CD4-positive, alpha-beta T cell (primary cell): ENCODE data around the gene SIM2. TPM values are rescaled to one million over a fixed set of nuclear protein-coding genes. Genes with fewer than 3 reads are reported as not detected.

Experiments used
- ATAC-seq: fragments of 200-7000 bp; cut with Tn5 transposase; one replicate; pipeline ENCODE4 v1.10.0; 2022; ENCODE audit warnings: mild to moderate bottlenecking; ENCODE audit not compliant: poor library complexity
- CTCF ChIA-PET: fragments of 350-600 bp; sonication (Branson Sonifier 250); formaldehyde crosslinking; loops from one replicate; lab custom pipeline; 2021; ENCODE audit warnings: antibody characterized with exemption, inconsistent platforms; lab: Charles Lee
- POLR2A ChIA-PET: fragments of 350-600 bp; sonication (Branson Sonifier 250); formaldehyde crosslinking; loops from one replicate; lab custom pipeline; 2021; ENCODE audit warnings: antibody characterized with exemption, inconsistent platforms; lab: Charles Lee
- DNase-seq, 14 experiments: peaks; one replicate each; pipeline ENCODE4 v3.0.0-alpha.2; 2013 to 2020; ENCODE audit warnings: mixed read lengths in 2 of 14
- H3K27ac ChIP-seq, 2 donors: one replicate each; pipeline versions ENCODE4 v1.5.1 to v1.7.0; 2013; ENCODE audit warnings: low read length in 2 of 2, low read depth in 1 of 2, mild to moderate bottlenecking in 1 of 2
- H3K27me3 ChIP-seq, 2 experiments: 1 replicate in 1 of 2; 2 replicates in 1 of 2; pipeline versions ENCODE4 v1.6.1 to v1.7.0; 2013; ENCODE audit warnings: low read length in 2 of 2, control low read depth in 1 of 2, mild to moderate bottlenecking in 1 of 2, moderate library complexity in 1 of 2; ENCODE audit not compliant: insufficient read depth in 2 of 2, control insufficient read depth in 1 of 2
- H3K36me3 ChIP-seq: one replicate; pipeline ENCODE4 v1.6.1; 2013; ENCODE audit warnings: low read length, control low read depth; ENCODE audit not compliant: insufficient read depth
- H3K4me1 ChIP-seq: one replicate; pipeline ENCODE4 v1.6.1; 2013; ENCODE audit warnings: low read length, control low read depth; ENCODE audit not compliant: insufficient read depth
- H3K4me3 ChIP-seq: one replicate; pipeline ENCODE4 v1.5.1; 2013; ENCODE audit warnings: mild to moderate bottlenecking, low read length, moderate library complexity
- H3K9me3 ChIP-seq, 2 experiments: 1 replicate in 1 of 2; 2 replicates in 1 of 2; pipeline versions ENCODE4 v1.6.1 to v1.7.0; 2013; ENCODE audit warnings: low read length in 2 of 2, mild to moderate bottlenecking in 2 of 2, control low read depth in 1 of 2, moderate library complexity in 1 of 2; ENCODE audit not compliant: control insufficient read depth in 1 of 2, insufficient read depth in 1 of 2
- H3K27ac Mint-ChIP-seq: one replicate; pipeline ENCODE4 v1.8.0; 2020; ENCODE audit warnings: mixed read lengths
- H3K27me3 Mint-ChIP-seq: one replicate; pipeline ENCODE4 v1.8.0; 2021; ENCODE audit warnings: mixed read lengths
- H3K36me3 Mint-ChIP-seq: one replicate; pipeline ENCODE4 v1.8.0; 2021; ENCODE audit warnings: low read depth, mixed read lengths
- H3K4me1 Mint-ChIP-seq: one replicate; pipeline ENCODE4 v1.8.0; 2021; ENCODE audit warnings: low read depth, mixed read lengths
- H3K4me3 Mint-ChIP-seq: one replicate; pipeline ENCODE4 v1.8.0; 2020; ENCODE audit warnings: mild to moderate bottlenecking, mixed read lengths
- H3K9me3 Mint-ChIP-seq: one replicate; pipeline ENCODE4 v1.8.0; 2020; ENCODE audit warnings: mixed read lengths
- intact Hi-C, 2 experiments: fragments of 100-400 bp; cut with DNase I in 1 of 2; cut with micrococcal nuclease in 1 of 2; formaldehyde crosslinking; loops; one replicate each; pipeline versions ENCODE4 v1.15.1 to v1.9.0; 2023 to 2025; cut with DNase I, micrococcal nuclease
- total RNA-seq, 174 experiments: library from RNA in 2 of 174; stranded (reverse) in 2 of 174; gene quantifications; one replicate each; pipeline ENCODE4 v1.2.3 and lab custom pipeline; 2021 to 2026
- TF ChIP-seq, protein P1 (sequence below): fragments of 200-600 bp; IDR thresholded peaks from one replicate; pipeline ENCODE4 v1.8.0; 2022; ENCODE audit warnings: antibody characterized with exemption, mild to moderate bottlenecking

SIM2 gene
- total RNA-seq, 2 experiments from 2014 or later, result not detected

- Histone ChIP-seq H3K4me1 (no peaks in the 10 kb centered on the region), H3K36me3 (no peaks in the 10 kb centered on the region), H3K27ac (no peak overlapping the region), H3K4me3 (no peak overlapping the region), H3K9me3 (peaks cover 0 to 7% of the 10 kb centered on the region in 2 experiments), H3K27me3 (peaks cover 43 to 52% of the 10 kb centered on the region in 2 experiments)
- H3K27me3 Mint-ChIP-seq, result peaks cover 88% of the 10 kb centered on the region
- H3K9me3 Mint-ChIP-seq, result no peaks in the 10 kb centered on the region
- DNase-seq (no peak), ATAC-seq (no peak)
- ChIA-PET CTCF (no interaction called here), POLR2A (no interaction called here)
- H3K27ac Mint-ChIP-seq, result no peak overlapping the region
- H3K36me3 Mint-ChIP-seq, result no peaks in the 10 kb centered on the region
- H3K4me3 Mint-ChIP-seq, result no peak overlapping the region
- intact Hi-C loops, result no loop called here
- TF ChIP-seq, protein P1, sequence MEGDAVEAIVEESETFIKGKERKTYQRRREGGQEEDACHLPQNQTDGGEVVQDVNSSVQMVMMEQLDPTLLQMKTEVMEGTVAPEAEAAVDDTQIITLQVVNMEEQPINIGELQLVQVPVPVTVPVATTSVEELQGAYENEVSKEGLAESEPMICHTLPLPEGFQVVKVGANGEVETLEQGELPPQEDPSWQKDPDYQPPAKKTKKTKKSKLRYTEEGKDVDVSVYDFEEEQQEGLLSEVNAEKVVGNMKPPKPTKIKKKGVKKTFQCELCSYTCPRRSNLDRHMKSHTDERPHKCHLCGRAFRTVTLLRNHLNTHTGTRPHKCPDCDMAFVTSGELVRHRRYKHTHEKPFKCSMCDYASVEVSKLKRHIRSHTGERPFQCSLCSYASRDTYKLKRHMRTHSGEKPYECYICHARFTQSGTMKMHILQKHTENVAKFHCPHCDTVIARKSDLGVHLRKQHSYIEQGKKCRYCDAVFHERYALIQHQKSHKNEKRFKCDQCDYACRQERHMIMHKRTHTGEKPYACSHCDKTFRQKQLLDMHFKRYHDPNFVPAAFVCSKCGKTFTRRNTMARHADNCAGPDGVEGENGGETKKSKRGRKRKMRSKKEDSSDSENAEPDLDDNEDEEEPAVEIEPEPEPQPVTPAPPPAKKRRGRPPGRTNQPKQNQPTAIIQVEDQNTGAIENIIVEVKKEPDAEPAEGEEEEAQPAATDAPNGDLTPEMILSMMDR, result no peak
- peaks cover under 1% of the 10 kb centered on the region for H3K4me1 Mint-ChIP-seq
Measured at GRCh38 chr21:36686955-36687354, 12.0 kb upstream of the SIM2 start.

GRCh38 chr21:36688324-36688723, 10.6 kb upstream of the SIM2 start:
- no peak overlapping the region for H3K27ac Mint-ChIP-seq
- peaks cover 87% of the 10 kb centered on the region for H3K27me3 Mint-ChIP-seq
- H3K27me3 ChIP-seq, result peaks cover 53 to 66% of the 10 kb centered on the region in 2 experiments
- no peaks in the 10 kb centered on the region for H3K9me3 Mint-ChIP-seq
- H3K4me1 ChIP-seq, result peaks cover 5% of the 10 kb centered on the region
- H3K4me1 Mint-ChIP-seq, result peaks cover 7% of the 10 kb centered on the region
- no peaks in the 10 kb centered on the region for H3K36me3 Mint-ChIP-seq
- H3K27ac ChIP-seq, result no peak overlapping the region
- ChIA-PET CTCF (no interaction called here), POLR2A (no interaction called here)
- no peak overlapping the region for H3K4me3 ChIP-seq
- no peak overlapping the region for H3K4me3 Mint-ChIP-seq
- peaks cover 0 to 20% of the 10 kb centered on the region in 2 experiments for H3K9me3 ChIP-seq
- ATAC-seq, result no peak
- intact Hi-C loops, result no loop called here
- H3K36me3 ChIP-seq, result no peaks in the 10 kb centered on the region
- TF ChIP-seq, protein P1, result no peak
- DNase-seq, result no peak

- CTCF ChIA-PET, result no interaction called here
Measured at GRCh38 chr21:36689324-36689723, 9.6 kb upstream of the SIM2 start.

More at GRCh38 chr21:36689324-36689723, 9.6 kb upstream of the SIM2 start:
- ATAC-seq (no peak), DNase-seq (no peak)
- Mint-ChIP-seq H3K4me1 (peaks cover 13% of the 10 kb centered on the region), H3K36me3 (no peaks in the 10 kb centered on the region), H3K9me3 (no peaks in the 10 kb centered on the region), H3K27ac (no peak overlapping the region), H3K4me3 (no peak overlapping the region), H3K27me3 (peaks cover 85% of the 10 kb centered on the region)
- POLR2A ChIA-PET, result no interaction called here
- peaks cover 5% of the 10 kb centered on the region for H3K4me1 ChIP-seq
- no peak overlapping the region for H3K27ac ChIP-seq
- intact Hi-C loops, result no loop called here
- peaks cover 0 to 24% of the 10 kb centered on the region in 2 experiments for H3K9me3 ChIP-seq
- H3K27me3 ChIP-seq, result peaks cover 58 to 72% of the 10 kb centered on the region in 2 experiments
- H3K4me3 ChIP-seq, result no peak overlapping the region
- TF ChIP-seq, protein P1, result no peak
- H3K36me3 ChIP-seq, result no peaks in the 10 kb centered on the region
